ENCODE measurements around the gene ZNF839. TPM values are rescaled to one million over a fixed set of nuclear protein-coding genes. Genes with fewer than 3 reads are reported as not detected.

Gene ZNF839
- total RNA-seq, 1 experiment from 2014 or later, result 15.1 TPM

- no peak overlapping the region for H3K27ac Mint-ChIP-seq
- H3K9me3 Mint-ChIP-seq, result no peaks in the 10 kb centered on the region
- ChIA-PET POLR2A (no interaction called here), CTCF (no interaction called here)
- no peak overlapping the region for H3K4me3 Mint-ChIP-seq
- H3K36me3 Mint-ChIP-seq, result peaks cover 10% of the 10 kb centered on the region
- no peak for TF ChIP-seq ZNF263 (CRISPR knock-in tag; IDR thresholded peaks at IDR 0.05; ENCODE audit: low read depth)
- no peaks in the 10 kb centered on the region for H3K4me1 Mint-ChIP-seq
- no peaks in the 10 kb centered on the region; the same call in 1 of the 2 replicates for H3K27me3 Mint-ChIP-seq (ENCODE audit: low read depth)
- DNase-seq (ENCODE audit: low spot score) (no peak), ATAC-seq (no peak)
These were observed 55.6 kb downstream of the ZNF839 start for GRCh38 chr14:102375119-102375518.

- Mint-ChIP-seq H3K27ac (no peak overlapping the region), H3K9me3 (no peaks in the 10 kb centered on the region)
- CTCF ChIA-PET, result no interaction called here
These were observed 58.1 kb downstream of the ZNF839 start for GRCh38 chr14:102377696-102378095.

GRCh38 chr14:102378830-102379229, 59.3 kb downstream of the ZNF839 start:
- Mint-ChIP-seq H3K27ac (no peak overlapping the region), H3K4me3 (no peak overlapping the region), H3K27me3 (ENCODE audit: low read depth) (no peaks in the 10 kb centered on the region; the same call in 1 of the 2 replicates), H3K36me3 (peaks cover 14% of the 10 kb centered on the region), H3K4me1 (no peaks in the 10 kb centered on the region), H3K9me3 (no peaks in the 10 kb centered on the region)
- ChIA-PET CTCF (interaction anchor here (1.0 kb wide), 1 partner anchor 65 kb away, joined by 5 read pairs; no protein-coding TSS in a partner anchor), POLR2A (no interaction called here)
- ATAC-seq (no peak), DNase-seq (ENCODE audit: low spot score) (no peak)
- TF ChIP-seq ATF1 (CRISPR knock-in tag; IDR thresholded peaks at IDR 0.05), result no peak
- no peak for TF ChIP-seq ZSCAN18 (CRISPR knock-in tag; IDR thresholded peaks at IDR 0.05)
- TF ChIP-seq RORB (CRISPR knock-in tag; IDR thresholded peaks at IDR 0.05), result no peak
- no peak for TF ChIP-seq JAZF1 (CRISPR knock-in tag; IDR thresholded peaks at IDR 0.05)
- TF ChIP-seq HMGA2 (CRISPR knock-in tag; IDR thresholded peaks at IDR 0.05), result no peak
- no peak for TF ChIP-seq CTCF (IDR thresholded peaks at IDR 0.05)
- TF ChIP-seq ZNF138 (CRISPR knock-in tag; conservative IDR thresholded peaks at IDR 0.05), result no peak
- no peak for TF ChIP-seq ATF3 (CRISPR knock-in tag; conservative IDR thresholded peaks at IDR 0.05)
- no peak for TF ChIP-seq ZNF532 (CRISPR knock-in tag; IDR thresholded peaks at IDR 0.05; ENCODE audit: borderline replicate concordance)
- no peak for TF ChIP-seq GABPB1 (CRISPR knock-in tag; IDR thresholded peaks at IDR 0.05)
- no peak for TF ChIP-seq MXD4 (CRISPR knock-in tag; IDR thresholded peaks at IDR 0.05; ENCODE audit: borderline replicate concordance)

More at GRCh38 chr14:102377696-102378095, 58.1 kb downstream of the ZNF839 start:
- TF ChIP-seq AR (CRISPR knock-in tag; IDR thresholded peaks at IDR 0.05) (no peak), FOXP4 (CRISPR knock-in tag; IDR thresholded peaks at IDR 0.05) (no peak)
- ATAC-seq (no peak), DNase-seq (ENCODE audit: low spot score) (no peak)
- POLR2A ChIA-PET, result no interaction called here
- no peaks in the 10 kb centered on the region for H3K4me1 Mint-ChIP-seq
- H3K4me3 Mint-ChIP-seq, result no peak overlapping the region
- H3K36me3 Mint-ChIP-seq, result peaks cover 14% of the 10 kb centered on the region
- no peaks in the 10 kb centered on the region; the same call in 1 of the 2 replicates for H3K27me3 Mint-ChIP-seq (ENCODE audit: low read depth)

All from WTC11 (cell line).